Neuron (in vitro differentiated cells): ENCODE results near the gene DDX42.
"Not testable (repeated sequence)": the region's sequence is repeated elsewhere in the genome, so short reads cannot be mapped to it uniquely, and the experiment has no call there.

ENCODE experiments used
- H2AFZ ChIP-seq: one replicate; pipeline ENCODE4 v1.6.1; 2013; ENCODE audit warnings: low read depth, mild to moderate bottlenecking, inconsistent platforms, low read length, moderate library complexity
- H3K27me3 ChIP-seq: one replicate; pipeline ENCODE4 v1.6.1; 2013; ENCODE audit warnings: low read length; ENCODE audit not compliant: insufficient read depth
- H3K36me3 ChIP-seq: one replicate; pipeline ENCODE4 v1.6.1; 2013; ENCODE audit warnings: low read length; ENCODE audit not compliant: insufficient read depth
- H3K4me1 ChIP-seq: one replicate; pipeline ENCODE4 v1.6.1; 2013; ENCODE audit warnings: low read length; ENCODE audit not compliant: insufficient read depth
- H3K4me3 ChIP-seq: 2 replicates; pipeline ENCODE4 v1.5.1; 2013; ENCODE audit warnings: mild to moderate bottlenecking, low read length, moderate library complexity
- H3K9me3 ChIP-seq: one replicate; pipeline ENCODE4 v1.6.1; 2013; ENCODE audit warnings: low read length

Gene DDX42

GRCh38 chr17:63841350-63842172 is 67.6 kb downstream of the DDX42 start:
- peaks cover 13% of the 10 kb centered on the region for H3K4me1 ChIP-seq
- H3K36me3 ChIP-seq, result peaks cover 6% of the 10 kb centered on the region
- no peaks in the 10 kb centered on the region for H3K9me3 ChIP-seq
- no peaks in the 10 kb centered on the region for H3K27me3 ChIP-seq
- peak overlapping the region; percentile 74 for H3K4me3 ChIP-seq
- H2AFZ ChIP-seq, result peak overlapping the region; percentile 57

- peak overlapping the region; percentile 74 for H3K4me3 ChIP-seq
- H2AFZ ChIP-seq, result peak overlapping the region; percentile 57
These were observed 68.2 kb downstream of the DDX42 start for GRCh38 chr17:63842173-63842539.

GRCh38 chr17:63842540-63843386 is 68.8 kb downstream of the DDX42 start, which contains the start of gene SMARCD2:
TSS of gene SMARCD2 (minus strand) at chr17:63842685. CDS start at chr17:63842674, 11 bp downstream.
- H3K27me3 ChIP-seq, result no peaks in the 10 kb centered on the region
- H2AFZ ChIP-seq, result peak within 1 kb of the TSS; percentile 57
- no peaks in the 10 kb centered on the region for H3K36me3 ChIP-seq
- no peaks in the 10 kb centered on the region for H3K9me3 ChIP-seq
- peaks cover 13% of the 10 kb centered on the region for H3K4me1 ChIP-seq
- H3K4me3 ChIP-seq, result peak within 1 kb of the TSS; percentile 74

More at GRCh38 chr17:63842173-63842539, 68.2 kb downstream of the DDX42 start:
- Histone ChIP-seq H3K4me1 (peaks cover 13% of the 10 kb centered on the region), H3K36me3 (peaks cover under 1% of the 10 kb centered on the region), H3K27me3 (no peaks in the 10 kb centered on the region), H3K9me3 (no peaks in the 10 kb centered on the region)

GRCh38 chr17:63843387-63843888 is 69.5 kb downstream of the DDX42 start:
- H2AFZ ChIP-seq, result peak overlapping the region; percentile 52
- H3K4me3 ChIP-seq, result peak overlapping the region; percentile 74
- not testable (repeated sequence) for H3K36me3 ChIP-seq, H3K9me3 ChIP-seq, H3K27me3 ChIP-seq
- peaks cover 13% of the 10 kb centered on the region for H3K4me1 ChIP-seq

- peaks cover 13% of the 10 kb centered on the region for H3K4me1 ChIP-seq
- no peak overlapping the region for H2AFZ ChIP-seq
- no peaks in the 10 kb centered on the region for H3K9me3 ChIP-seq
- H3K36me3 ChIP-seq, result no peaks in the 10 kb centered on the region
- H3K4me3 ChIP-seq, result no peak overlapping the region
- no peaks in the 10 kb centered on the region for H3K27me3 ChIP-seq
These were observed 70.1 kb downstream of the DDX42 start for GRCh38 chr17:63843910-63844677.

- Histone ChIP-seq H3K4me3 (no peak overlapping the region), H3K9me3 (no peaks in the 10 kb centered on the region), H2AFZ (no peak overlapping the region), H3K4me1 (peaks cover 12% of the 10 kb centered on the region), H3K36me3 (no peaks in the 10 kb centered on the region), H3K27me3 (no peaks in the 10 kb centered on the region)
These were observed 71.5 kb downstream of the DDX42 start for GRCh38 chr17:63845509-63845908.

GRCh38 chr17:63847525-63848249 is 73.7 kb downstream of the DDX42 start:
- H3K9me3 ChIP-seq, result no peaks in the 10 kb centered on the region
- no peaks in the 10 kb centered on the region for H3K36me3 ChIP-seq
- H3K27me3 ChIP-seq, result peaks cover 4% of the 10 kb centered on the region
- H3K4me1 ChIP-seq, result no peaks in the 10 kb centered on the region
- H3K4me3 ChIP-seq, result no peak overlapping the region
- H2AFZ ChIP-seq, result no peak overlapping the region

- H3K4me3 ChIP-seq, result no peak overlapping the region
- no peaks in the 10 kb centered on the region for H3K36me3 ChIP-seq
- H2AFZ ChIP-seq, result no peak overlapping the region
- no peaks in the 10 kb centered on the region for H3K9me3 ChIP-seq
- peaks cover 4% of the 10 kb centered on the region for H3K27me3 ChIP-seq
- H3K4me1 ChIP-seq, result no peaks in the 10 kb centered on the region
These were observed 75.1 kb downstream of the DDX42 start for GRCh38 chr17:63848834-63849689.

- Histone ChIP-seq H3K4me3 (no peak overlapping the region), H3K4me1 (no peaks in the 10 kb centered on the region), H2AFZ (no peak overlapping the region), H3K36me3 (no peaks in the 10 kb centered on the region), H3K27me3 (peaks cover 4% of the 10 kb centered on the region), H3K9me3 (no peaks in the 10 kb centered on the region)
These were observed 76.4 kb downstream of the DDX42 start for GRCh38 chr17:63850401-63850800.

- no peaks in the 10 kb centered on the region for H3K36me3 ChIP-seq
- no peaks in the 10 kb centered on the region for H3K4me1 ChIP-seq
- H2AFZ ChIP-seq, result no peak overlapping the region
- no peak overlapping the region for H3K4me3 ChIP-seq
- H3K27me3 ChIP-seq, result peaks cover 4% of the 10 kb centered on the region
- H3K9me3 ChIP-seq, result no peaks in the 10 kb centered on the region
These were observed 79.3 kb downstream of the DDX42 start for GRCh38 chr17:63853260-63853659.

- H3K4me1 ChIP-seq, result no peaks in the 10 kb centered on the region
- H3K36me3 ChIP-seq, result no peaks in the 10 kb centered on the region
- H3K27me3 ChIP-seq, result peaks cover 4% of the 10 kb centered on the region
- H3K9me3 ChIP-seq, result no peaks in the 10 kb centered on the region
- no peak overlapping the region for H3K4me3 ChIP-seq
- no peak overlapping the region for H2AFZ ChIP-seq
These were observed 80.7 kb downstream of the DDX42 start for GRCh38 chr17:63854709-63855108.
